HG02642 (cell line): ENCODE results near the gene PGA5.

Experiments used
- ATAC-seq: cut with Tn5 transposase; IDR thresholded peaks from one replicate; pipeline ENCODE4 v1.9.1; 2021; ENCODE audit warnings: mild to moderate bottlenecking; ENCODE audit not compliant: unreplicated experiment, poor library complexity

PGA5 gene

GRCh38 chr11:61264795-61265194, 23.8 kb downstream of the PGA5 start:
- ATAC-seq = no peak

DNA sequence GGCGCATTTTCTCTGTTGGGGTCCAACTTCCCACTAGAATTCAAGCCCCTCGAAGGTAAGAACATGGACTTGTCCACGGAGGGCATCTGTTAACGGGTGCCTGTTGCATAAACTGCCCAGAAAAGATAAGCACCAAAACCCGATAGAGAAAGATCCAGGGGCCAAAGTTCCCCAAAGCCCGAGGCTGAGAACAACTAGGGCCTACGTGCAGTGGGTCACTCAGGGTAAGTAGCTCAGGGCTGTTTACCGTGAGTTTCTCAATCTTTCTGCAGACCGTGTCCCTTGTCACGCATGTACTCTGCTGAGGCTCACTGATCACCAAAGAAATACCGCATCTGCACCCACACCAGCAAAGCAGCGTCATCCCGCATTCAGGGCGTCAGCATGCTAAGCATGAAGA, 24.4 kb downstream of the PGA5 start:
- ATAC-seq = no peak

DNA sequence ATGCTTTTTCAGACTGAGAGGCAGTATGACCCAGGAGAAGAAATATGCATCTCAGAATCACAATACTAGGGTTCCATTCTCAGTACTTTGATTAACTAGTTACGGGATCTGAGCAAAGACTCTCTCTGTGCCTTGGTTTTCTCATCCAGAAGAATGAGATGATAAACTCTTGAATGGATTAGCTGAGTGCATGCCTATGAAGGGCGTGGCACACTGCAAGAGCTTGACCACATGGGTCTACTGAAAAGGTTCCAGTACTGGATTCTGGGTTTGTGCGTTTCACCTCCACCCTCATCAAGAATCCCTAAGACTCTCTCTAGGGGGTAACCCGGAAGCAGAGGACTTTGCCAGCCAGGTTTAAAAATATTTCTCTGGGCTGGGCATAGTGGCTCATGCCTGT, 25.6 kb downstream of the PGA5 start:
- ATAC-seq = no peak

- ATAC-seq = no peak
These were observed 26.5 kb downstream of the PGA5 start for GRCh38 chr11:61267437-61267841.

DNA sequence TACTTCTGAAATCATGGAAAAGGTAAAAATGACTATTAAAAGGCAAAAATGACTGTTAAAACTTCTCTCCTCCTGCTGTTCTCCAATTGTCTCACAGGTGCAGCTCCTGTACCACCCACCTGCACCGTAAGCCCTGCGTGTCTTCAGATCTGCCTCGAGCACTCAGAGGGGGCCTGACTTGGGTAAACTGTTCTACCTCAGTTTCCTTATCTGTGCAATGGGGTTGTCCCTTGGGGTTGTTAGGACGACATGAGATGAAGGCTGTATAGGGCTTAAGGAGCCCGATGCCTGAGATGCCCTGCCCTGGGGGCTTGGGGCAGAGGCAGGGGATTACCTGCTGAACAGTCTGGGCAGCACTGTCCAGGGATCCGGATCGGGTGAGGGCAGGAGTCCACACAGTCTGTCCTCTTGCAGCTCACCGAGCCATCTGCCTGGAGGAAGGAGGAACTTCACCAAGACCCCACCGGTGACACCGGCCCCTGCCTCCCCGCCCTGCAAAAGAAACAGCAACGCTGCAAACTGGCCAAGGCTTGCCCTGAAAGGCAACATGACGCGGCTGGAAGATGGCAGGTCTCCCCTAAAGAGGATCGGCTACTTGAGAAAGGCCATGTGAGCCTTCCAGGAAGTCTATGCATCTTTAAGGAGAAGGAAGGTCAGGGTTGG, 27.7 kb downstream of the PGA5 start:
- no peak for ATAC-seq

DNA sequence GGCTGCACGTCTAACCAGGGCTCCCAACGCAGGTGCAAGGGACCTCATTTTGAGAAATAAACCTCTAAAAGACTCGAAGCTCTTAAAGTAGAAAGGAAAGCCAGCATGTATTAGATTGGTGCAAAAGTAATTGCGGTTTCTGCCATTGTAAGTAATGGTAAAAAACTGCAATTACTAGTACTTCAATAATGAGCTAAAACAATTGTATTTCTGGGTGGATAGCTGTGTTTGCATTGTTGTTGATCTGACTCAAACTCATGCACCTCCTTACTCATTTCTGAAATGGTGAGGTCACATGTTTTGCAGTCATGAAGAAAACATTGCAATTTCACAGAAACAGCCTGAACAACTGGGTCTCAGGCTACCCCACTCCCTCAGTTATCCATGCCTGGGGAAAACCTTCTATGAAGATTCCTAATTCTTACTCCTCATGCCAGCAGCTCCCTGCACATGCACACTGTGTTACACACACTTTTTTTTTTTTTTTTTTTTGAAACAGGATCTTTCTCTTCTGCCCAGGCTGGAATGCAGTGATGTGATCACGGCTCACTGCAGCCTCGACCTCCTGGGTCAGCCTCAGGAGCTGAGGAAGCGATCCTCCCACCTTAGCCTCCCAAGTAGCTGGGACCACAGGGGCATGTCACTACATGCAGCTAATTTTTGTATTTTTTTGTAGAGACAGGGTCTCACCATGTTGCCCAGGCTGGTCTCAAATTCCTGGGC, 29.5 kb downstream of the PGA5 start:
- ATAC-seq = no peak

DNA sequence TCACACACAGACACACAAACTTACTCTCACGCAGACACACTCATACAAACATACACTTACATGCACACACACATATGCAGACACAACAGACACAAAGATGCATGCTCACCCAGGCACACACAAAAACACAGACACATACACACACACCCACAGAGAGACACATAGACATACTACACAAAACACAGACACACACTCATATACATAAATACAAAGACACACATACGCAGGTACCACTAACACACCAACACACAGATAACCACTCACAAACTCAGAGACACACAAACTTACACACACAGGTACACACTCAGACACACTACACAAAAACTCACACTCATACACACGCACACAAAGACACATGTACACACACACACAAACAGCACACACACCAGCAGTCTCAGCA, 31.8 kb downstream of the PGA5 start:
- ATAC-seq = no peak

- no peak for ATAC-seq
These were observed 32.5 kb downstream of the PGA5 start for GRCh38 chr11:61273178-61274078.

GRCh38 chr11:61274084-61274483, 33.1 kb downstream of the PGA5 start:
- ATAC-seq = no peak

DNA sequence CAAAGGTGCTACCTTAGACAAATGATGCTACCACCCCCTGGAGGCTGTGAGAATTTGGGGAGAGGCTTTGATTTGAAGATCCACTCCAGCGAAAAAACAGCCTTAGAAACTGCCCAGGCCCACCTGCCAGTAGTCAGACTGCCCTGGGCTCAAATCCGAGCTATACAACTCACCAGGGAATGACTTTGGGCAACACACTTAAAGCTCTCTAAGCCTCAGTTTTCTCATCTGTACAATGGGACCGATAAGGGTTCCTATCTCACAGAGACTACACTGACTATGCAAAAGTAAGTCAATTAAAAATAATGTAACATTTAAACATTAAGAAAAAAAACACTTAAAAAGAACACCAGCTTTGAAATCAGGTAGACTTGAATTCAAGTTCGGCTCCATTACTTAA, 34.2 kb downstream of the PGA5 start:
- no peak for ATAC-seq

DNA sequence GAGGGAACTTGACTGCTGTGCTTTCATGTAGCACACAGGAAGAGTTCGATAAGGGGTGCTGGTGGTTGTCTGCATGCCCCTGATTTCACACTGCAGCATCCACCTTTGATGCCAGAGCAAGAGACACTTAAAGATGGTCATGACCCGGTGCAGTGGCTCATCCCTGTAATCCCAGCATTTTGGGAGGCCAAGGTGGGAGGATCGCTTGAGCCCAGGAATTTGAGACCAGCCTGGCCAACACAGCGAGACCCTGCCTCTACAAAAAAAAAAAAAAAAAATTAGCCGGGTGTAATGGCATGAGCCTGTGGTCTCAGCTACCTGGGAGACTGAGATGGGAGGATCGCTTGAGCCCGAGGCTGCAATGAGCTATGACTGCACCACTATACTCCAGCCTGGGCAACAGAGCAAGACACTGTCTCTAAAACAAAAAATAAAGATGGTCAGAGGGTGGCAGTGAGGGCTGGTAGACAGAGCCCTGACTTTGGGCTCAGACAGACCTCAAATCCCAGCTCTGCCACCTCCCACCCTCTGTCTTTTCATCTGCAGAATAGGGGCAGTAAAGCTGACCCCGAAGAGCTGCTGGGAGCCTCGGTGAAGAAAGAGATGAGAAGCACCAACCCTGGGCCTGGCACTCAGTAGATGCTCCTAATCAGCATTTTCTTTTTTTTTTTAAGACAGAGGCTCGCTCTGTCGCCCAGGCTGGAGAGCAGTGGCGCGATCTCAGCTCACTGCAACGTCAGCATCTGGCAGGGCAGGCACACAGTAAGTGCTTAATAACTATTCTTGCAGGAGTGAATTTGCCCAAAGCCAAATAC, 36.4 kb downstream of the PGA5 start:
- ATAC-seq = no peak

DNA sequence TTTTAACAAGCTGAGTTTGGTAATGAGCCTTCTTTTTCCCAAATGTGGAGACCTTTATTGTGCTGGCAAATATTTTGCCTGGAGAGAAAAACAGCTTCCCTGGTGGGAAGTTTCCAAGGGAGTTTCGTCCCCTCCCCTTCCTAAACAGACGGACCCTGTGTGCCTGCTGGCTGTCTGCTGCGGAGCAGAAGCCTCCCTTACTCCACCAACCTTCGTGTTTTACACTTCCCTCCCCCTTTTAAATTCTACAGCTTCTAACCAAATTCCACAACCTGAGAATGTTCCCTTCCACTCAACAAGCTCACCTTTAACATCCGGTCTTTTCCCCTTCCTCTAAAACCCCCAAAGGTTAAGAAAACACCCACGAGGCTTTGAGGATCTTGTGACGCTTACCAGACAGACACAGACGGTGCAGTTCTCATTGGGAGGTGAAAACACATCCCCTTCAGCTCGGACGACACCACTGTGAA, 37.1 kb downstream of the PGA5 start:
- ATAC-seq = no peak

DNA sequence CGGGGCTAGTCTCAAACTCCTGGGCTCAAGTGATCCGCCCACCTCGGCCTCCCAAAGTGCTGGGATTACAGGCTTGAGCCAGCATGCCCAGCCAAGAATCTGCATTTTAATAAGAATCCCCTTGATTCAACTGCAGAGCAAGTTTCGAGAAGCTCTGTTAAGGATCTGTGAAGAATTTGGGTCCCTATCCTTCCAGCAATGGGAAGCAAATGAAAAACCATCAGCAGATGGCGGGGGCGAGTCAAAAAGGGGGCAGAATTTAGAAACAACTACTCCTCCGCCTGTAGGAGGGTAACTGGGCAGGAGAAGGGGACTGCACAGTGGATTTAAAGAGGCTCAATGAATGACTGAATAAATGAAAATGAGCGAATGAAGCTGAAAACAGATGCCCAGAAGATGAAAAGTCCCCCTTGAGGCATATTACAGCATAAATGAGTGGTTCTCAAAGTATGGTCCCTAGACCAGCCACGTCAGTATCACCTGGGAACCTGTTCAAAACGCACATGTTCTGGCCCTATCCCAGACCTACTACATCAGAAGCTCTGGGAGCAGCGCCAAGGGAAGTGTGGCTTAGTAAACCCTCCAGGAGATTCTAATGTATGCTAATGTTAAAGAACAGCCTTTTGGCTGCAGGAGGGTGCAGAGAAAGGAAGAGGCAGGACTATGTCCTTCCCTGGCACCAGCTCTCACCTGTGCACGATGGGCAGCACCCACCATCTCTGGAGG, 39.1 kb downstream of the PGA5 start:
- ATAC-seq = no peak

GRCh38 chr11:61280883-61281580, 40.1 kb downstream of the PGA5 start:
- ATAC-seq = no peak

DNA sequence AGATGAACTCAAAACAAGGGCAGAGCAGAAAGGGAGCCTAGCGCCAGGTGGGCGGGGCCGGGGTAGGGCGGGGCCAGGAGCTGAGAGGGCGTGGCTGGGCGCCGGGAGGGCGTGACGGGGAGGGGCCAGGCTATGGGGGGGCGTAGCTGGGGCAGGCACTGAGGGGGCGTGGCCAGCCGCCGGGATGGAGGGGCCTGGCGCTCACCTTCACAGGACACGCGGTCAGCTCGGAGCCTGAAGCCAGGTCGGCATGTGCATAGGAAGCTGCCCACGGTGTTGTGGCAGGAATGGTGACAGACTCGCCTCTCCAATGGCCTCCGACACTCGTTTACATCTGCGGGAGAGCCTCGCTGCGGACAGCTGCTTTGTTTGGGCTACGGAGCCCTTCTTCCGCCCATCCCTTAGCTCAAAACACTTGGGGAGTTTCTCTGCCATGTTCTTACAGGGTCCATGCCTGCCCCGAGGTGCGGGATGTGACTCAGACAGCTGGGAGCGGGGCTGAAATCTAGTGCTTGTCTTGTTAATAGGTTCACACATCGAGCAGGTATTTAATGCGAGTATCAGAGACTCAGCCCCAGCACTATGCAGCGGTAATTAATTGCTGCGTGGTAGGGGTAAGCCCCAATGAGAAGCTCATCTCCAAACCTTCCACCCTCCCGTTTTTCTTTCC, 40.7 kb downstream of the PGA5 start:
- ATAC-seq = no peak

- no peak for ATAC-seq
These were observed 42.6 kb downstream of the PGA5 start for GRCh38 chr11:61283613-61284012.

GRCh38 chr11:61287338-61287977, 46.5 kb downstream of the PGA5 start:
- no peak for ATAC-seq
